Sigmoid colon (tissue), 7 donors: Measurements from ENCODE around the gene KCNK1. TPM values are rescaled to one million over a fixed set of nuclear protein-coding genes. Genes with fewer than 3 reads are reported as not detected.

Experiments
- DNase-seq: peaks from one replicate; pipeline ENCODE4 v3.0.0-alpha.2; 2019
- H3K27ac ChIP-seq, 4 donors: fragments of 200-600 bp; sonication (generic); one replicate each; pipeline ENCODE4 v1.5.1; 2016 to 2019; ENCODE audit warnings: mild to moderate bottlenecking in 1 of 4
- H3K27me3 ChIP-seq, 3 donors: fragments of 200-600 bp; sonication (generic); one replicate each; pipeline ENCODE4 v1.5.1; 2019; ENCODE audit warnings: mild to moderate bottlenecking in 1 of 3
- H3K36me3 ChIP-seq, 4 donors: fragments of 200-600 bp; sonication (generic); one replicate each; pipeline ENCODE4 v1.5.1; 2016 to 2019
- H3K4me1 ChIP-seq, 4 donors: fragments of 200-600 bp; sonication (generic); one replicate each; pipeline ENCODE4 v1.5.1; 2017 to 2019
- H3K4me3 ChIP-seq, 4 donors: fragments of 200-600 bp; sonication (generic); one replicate each; pipeline ENCODE4 v1.5.1; 2017 to 2019; ENCODE audit warnings: mild to moderate bottlenecking in 2 of 4, moderate library complexity in 1 of 4
- H3K9me3 ChIP-seq, 4 donors: fragments of 200-600 bp in 3 of 4; sonication (generic) in 3 of 4; one replicate each; pipeline versions ENCODE4 v1.5.1 to v1.6.1; 2013 to 2019
- EP300 ChIP-seq, 4 donors: sonication (generic); formaldehyde crosslinking; IDR thresholded peaks; one replicate each; pipeline ENCODE4 v1.6.1; 2017; ENCODE audit warnings: antibody characterized with exemption in 4 of 4
- POLR2A ChIP-seq, 2 donors: fragments of 450-650 bp; IDR thresholded peaks; one replicate each; pipeline ENCODE4 v1.6.1; 2016; ENCODE audit warnings: antibody characterized with exemption in 2 of 2, mild to moderate bottlenecking in 2 of 2, moderate library complexity in 2 of 2
- POLR2AphosphoS5 ChIP-seq, 4 donors: sonication (generic); formaldehyde crosslinking; IDR thresholded peaks; one replicate each; pipeline ENCODE4 v1.6.1; 2017; ENCODE audit warnings: antibody characterized with exemption in 4 of 4
- WGBS, 2 donors: extraction: QIAGEN DNeasy Blood & Tissue Kit; methylation state at CpG; one replicate each; pipeline ENCODE4 v1.1.7; 2013; 5-methylcytosine and 5-hydroxymethylcytosine counted together
- intact Hi-C: fragments of 100-400 bp; cut with DNase I; formaldehyde crosslinking; loops from one replicate; pipeline ENCODE4 v1.15.1; 2023
- polyA plus RNA-seq, 3 donors: library from polyadenylated mRNA; stranded (reverse); fragments of 200-250 nt; gene quantifications; one replicate each; pipeline ENCODE4 v1.2.3, GENCODE V29; 2013
- total RNA-seq, 4 donors: library from RNA; depleted of rRNA; stranded (reverse); fragments of >200 nt; gene quantifications; one replicate each; pipeline ENCODE4 v1.1.0, GENCODE V29; 2016
- TF ChIP-seq, protein P1 (sequence below), 4 experiments: fragments of 450-650 bp in 3 of 4; fragments of 200-600 bp in 1 of 4; IDR thresholded peaks; one replicate each; pipeline ENCODE4 v1.5.1; 2016 to 2019; ENCODE audit warnings: antibody characterized with exemption in 4 of 4, mild to moderate bottlenecking in 3 of 4, moderate library complexity in 2 of 4
- donor health status: healthy with polysubstance abuse.
- donor health status: Bipolar disorder and iron deficiency.
- donor health status: healthy.

Gene KCNK1
- total and polyA plus RNA-seq, 7 donors = 0.95 to 26.8 (median 12.8) TPM; not detected in 1

DNA sequence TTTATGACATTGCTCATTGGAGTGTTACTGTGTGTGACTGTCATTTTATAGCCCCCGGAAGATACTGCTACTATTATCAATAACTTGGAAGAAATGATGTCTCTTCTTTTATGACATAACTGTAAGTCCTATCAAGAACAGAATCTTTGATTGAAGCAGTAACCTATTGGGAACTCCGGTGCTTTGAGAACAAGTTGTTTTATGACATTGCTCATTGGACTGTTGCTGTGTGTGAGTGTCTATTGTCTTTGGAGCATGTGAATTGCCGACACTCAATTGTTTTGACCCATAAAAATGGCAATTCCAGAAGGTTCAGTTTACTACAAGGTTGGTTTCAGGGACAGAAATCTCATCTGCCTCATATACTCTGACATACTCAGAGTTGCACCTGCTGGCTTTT is 8.0 kb downstream of the KCNK1 start:
- Histone ChIP-seq H3K9me3 (no peaks in the 10 kb centered on the region), H3K27me3 (no peaks in the 10 kb centered on the region), H3K4me3 (no peak overlapping the region), H3K4me1 (no peaks in the 10 kb centered on the region), H3K27ac (no peak overlapping the region), H3K36me3 (no peaks in the 10 kb centered on the region)
- no peak for DNase-seq
- intact Hi-C loops = no loop called here
- TF ChIP-seq EP300 (IDR thresholded peaks at IDR 0.05) = no peak
- no peak for TF ChIP-seq POLR2AphosphoS5 (IDR thresholded peaks at IDR 0.05)
- TF ChIP-seq, protein P1, sequence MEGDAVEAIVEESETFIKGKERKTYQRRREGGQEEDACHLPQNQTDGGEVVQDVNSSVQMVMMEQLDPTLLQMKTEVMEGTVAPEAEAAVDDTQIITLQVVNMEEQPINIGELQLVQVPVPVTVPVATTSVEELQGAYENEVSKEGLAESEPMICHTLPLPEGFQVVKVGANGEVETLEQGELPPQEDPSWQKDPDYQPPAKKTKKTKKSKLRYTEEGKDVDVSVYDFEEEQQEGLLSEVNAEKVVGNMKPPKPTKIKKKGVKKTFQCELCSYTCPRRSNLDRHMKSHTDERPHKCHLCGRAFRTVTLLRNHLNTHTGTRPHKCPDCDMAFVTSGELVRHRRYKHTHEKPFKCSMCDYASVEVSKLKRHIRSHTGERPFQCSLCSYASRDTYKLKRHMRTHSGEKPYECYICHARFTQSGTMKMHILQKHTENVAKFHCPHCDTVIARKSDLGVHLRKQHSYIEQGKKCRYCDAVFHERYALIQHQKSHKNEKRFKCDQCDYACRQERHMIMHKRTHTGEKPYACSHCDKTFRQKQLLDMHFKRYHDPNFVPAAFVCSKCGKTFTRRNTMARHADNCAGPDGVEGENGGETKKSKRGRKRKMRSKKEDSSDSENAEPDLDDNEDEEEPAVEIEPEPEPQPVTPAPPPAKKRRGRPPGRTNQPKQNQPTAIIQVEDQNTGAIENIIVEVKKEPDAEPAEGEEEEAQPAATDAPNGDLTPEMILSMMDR (IDR thresholded peaks at IDR 0.05) = no peak
- TF ChIP-seq POLR2A (IDR thresholded peaks at IDR 0.05) = no peak
- 17 to 67% methylated on average over 3 of the region's 3 CpGs for WGBS, 2 donors

DNA sequence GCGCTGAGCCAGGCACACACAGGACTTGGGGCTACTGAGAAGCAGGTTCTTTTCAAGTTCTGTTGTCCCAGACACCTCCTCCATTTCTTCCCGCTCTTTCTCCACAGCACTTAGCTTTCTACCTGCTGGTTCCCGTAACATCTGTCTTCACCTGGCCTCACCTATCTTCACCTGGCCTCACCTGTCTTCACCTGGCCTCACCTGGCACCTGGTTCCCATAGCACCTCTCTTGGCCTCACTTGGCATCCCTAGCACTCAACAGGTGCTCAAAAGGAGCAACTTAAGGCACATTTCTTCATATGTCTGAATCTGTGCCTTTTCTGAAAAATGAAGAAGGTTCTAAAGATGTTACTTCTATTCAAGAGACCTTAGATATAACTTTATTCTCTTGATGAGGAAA is 10.4 kb downstream of the KCNK1 start:
- DNase-seq = no peak
- WGBS, 2 donors = 93 to 97% methylated on average over 3 of the region's 3 CpGs
- H3K27me3 ChIP-seq = no peaks in the 10 kb centered on the region
- no peaks in the 10 kb centered on the region for H3K36me3 ChIP-seq
- no peaks in the 10 kb centered on the region for H3K4me1 ChIP-seq
- no peak overlapping the region for H3K4me3 ChIP-seq
- no peaks in the 10 kb centered on the region for H3K9me3 ChIP-seq
- intact Hi-C loops = no loop called here
- no peak overlapping the region for H3K27ac ChIP-seq
- TF ChIP-seq, protein P1 (IDR thresholded peaks at IDR 0.05) = no peak
- TF ChIP-seq EP300 (IDR thresholded peaks at IDR 0.05) (no peak), POLR2A (IDR thresholded peaks at IDR 0.05) (no peak), POLR2AphosphoS5 (IDR thresholded peaks at IDR 0.05) (no peak)

DNA sequence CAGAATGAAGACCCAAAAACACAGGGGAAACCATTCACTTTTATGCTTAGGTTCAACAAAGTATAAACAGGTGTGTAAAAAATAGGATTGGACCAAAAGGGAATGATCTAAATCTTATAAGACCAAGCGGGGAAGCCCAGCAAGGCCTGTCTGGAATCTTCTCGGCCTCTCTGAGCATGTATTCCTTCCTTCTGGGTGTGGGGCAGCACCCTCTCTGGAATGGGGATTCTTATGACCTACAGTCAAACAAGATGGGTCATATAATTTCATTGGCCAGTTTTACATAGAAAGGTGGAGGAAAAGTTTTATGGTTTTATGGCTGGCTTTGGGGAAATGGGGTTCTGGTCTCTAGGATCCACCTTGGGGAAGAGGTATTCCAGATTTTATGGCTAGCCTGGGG is 11.2 kb downstream of the KCNK1 start:
- intact Hi-C loops = no loop called here
- 40 to 74% methylated on average over 2 of the region's 2 CpGs for WGBS, 2 donors
- Histone ChIP-seq H3K9me3 (no peaks in the 10 kb centered on the region), H3K4me1 (no peaks in the 10 kb centered on the region), H3K27me3 (no peaks in the 10 kb centered on the region), H3K4me3 (no peak overlapping the region), H3K27ac (no peak overlapping the region), H3K36me3 (no peaks in the 10 kb centered on the region)
- DNase-seq = no peak
- TF ChIP-seq POLR2AphosphoS5 (IDR thresholded peaks at IDR 0.05) (no peak), POLR2A (IDR thresholded peaks at IDR 0.05) (no peak), EP300 (IDR thresholded peaks at IDR 0.05) (no peak)
- TF ChIP-seq, protein P1 (IDR thresholded peaks at IDR 0.05) = no peak

DNA sequence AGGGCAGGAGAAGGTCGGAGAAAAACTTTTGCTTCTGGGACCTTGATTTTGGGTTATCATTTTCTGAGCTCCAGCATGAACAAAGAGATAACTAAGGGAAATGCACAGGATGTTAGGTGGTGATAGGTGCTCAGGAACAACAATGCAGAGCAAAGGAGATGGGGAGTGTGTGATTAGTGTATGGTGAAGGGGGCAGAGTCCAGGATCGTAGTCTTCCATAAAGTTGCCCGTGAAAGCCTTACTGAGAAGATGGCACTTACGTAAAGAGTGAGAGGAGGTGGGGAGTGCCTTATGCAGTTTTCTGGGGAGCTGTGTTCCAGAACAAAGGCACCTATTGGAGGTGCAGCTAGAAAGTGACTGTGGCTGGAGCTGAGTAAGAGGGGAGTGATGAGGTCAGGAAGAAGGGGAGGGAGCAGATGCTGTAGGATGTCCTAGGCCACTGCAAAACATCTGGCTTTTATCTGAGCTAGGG is 11.6 kb downstream of the KCNK1 start:
- Histone ChIP-seq H3K4me1 (no peaks in the 10 kb centered on the region), H3K36me3 (no peaks in the 10 kb centered on the region), H3K9me3 (no peaks in the 10 kb centered on the region), H3K4me3 (no peak overlapping the region), H3K27ac (no peak overlapping the region), H3K27me3 (no peaks in the 10 kb centered on the region)
- 11 to 60% methylated on average over 4 of the region's 4 CpGs for WGBS, 2 donors
- intact Hi-C loops = no loop called here
- no peak for DNase-seq
- no peak for TF ChIP-seq POLR2AphosphoS5 (IDR thresholded peaks at IDR 0.05)
- TF ChIP-seq, protein P1 (IDR thresholded peaks at IDR 0.05) = no peak
- TF ChIP-seq EP300 (IDR thresholded peaks at IDR 0.05) = no peak
- no peak for TF ChIP-seq POLR2A (IDR thresholded peaks at IDR 0.05)

DNA sequence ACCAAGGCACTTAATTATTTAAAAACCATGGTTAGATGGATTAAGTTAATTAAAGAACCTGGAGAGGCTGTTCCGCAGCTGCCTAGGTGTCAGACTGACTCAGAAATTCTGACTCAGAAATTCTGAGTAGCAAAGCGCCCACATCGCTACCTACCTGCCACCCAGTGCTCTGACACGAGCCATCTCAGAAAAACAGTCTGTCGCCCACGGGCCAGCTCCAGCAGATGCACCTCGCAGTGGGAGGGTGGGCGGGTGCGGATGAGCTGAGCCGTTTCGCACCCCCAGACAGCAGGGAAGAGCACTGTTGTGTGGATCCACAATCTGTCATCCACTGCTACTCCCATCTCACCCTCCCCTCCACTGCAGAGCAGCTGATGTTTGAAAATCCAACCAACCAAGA is 13.5 kb downstream of the KCNK1 start:
- WGBS, 2 donors = 92 to 94% methylated on average over 11 of the region's 11 CpGs
- Histone ChIP-seq H3K36me3 (no peaks in the 10 kb centered on the region), H3K4me1 (no peaks in the 10 kb centered on the region), H3K4me3 (no peak overlapping the region), H3K27ac (no peak overlapping the region), H3K27me3 (no peaks in the 10 kb centered on the region), H3K9me3 (no peaks in the 10 kb centered on the region)
- TF ChIP-seq EP300 (IDR thresholded peaks at IDR 0.05) (no peak), POLR2A (IDR thresholded peaks at IDR 0.05) (no peak), POLR2AphosphoS5 (IDR thresholded peaks at IDR 0.05) (no peak)
- TF ChIP-seq, protein P1 (IDR thresholded peaks at IDR 0.05) = no peak
- intact Hi-C loops = no loop called here
- DNase-seq = no peak
